ENCODE results near the gene HLA-DPA1.

GRCh38 chr6:33105916-33106871, 32.7 kb upstream of the HLA-DPA1 start:
- TF ChIP-seq POLR2AphosphoS5 (IDR thresholded peaks at IDR 0.05; ENCODE audit: insufficient read depth in 1 of 2, low read depth in 1 of 2) = no peak
- no peak for TF ChIP-seq CTCF (IDR thresholded peaks at IDR 0.05)
